Neural cell (in vitro differentiated cells): ENCODE measurements around the gene KCNK13. TPM values are rescaled to one million over a fixed set of nuclear protein-coding genes. Genes with fewer than 3 reads are reported as not detected.

Source experiments
- H2AFZ ChIP-seq: fragments of 200-600, 300-800 bp; sonication (generic), shearing (Covaris generic); 2 replicates; pipeline ENCODE4 v1.6.0; 2014; ENCODE audit warnings: low read depth, mild to moderate bottlenecking, antibody characterized with exemption, low read length, moderate library complexity
- H3F3A ChIP-seq: fragments of 200-600 bp; shearing (Covaris generic); 2 replicates; pipeline ENCODE4 v1.6.1; 2016; ENCODE audit warnings: mild to moderate bottlenecking, moderate library complexity, mixed read lengths, antibody characterized with exemption, low read length; ENCODE audit not compliant: insufficient read depth, poor library complexity, severe bottlenecking
- H3K27ac ChIP-seq: fragments of 200-600, 300-800 bp; sonication (generic), shearing (Covaris generic); 2 replicates; pipeline ENCODE4 v1.5.1; 2014; ENCODE audit warnings: mild to moderate bottlenecking, low read length, moderate library complexity
- H3K27me3 ChIP-seq: fragments of 300-800, 200-600 bp; sonication (generic), shearing (Covaris generic); 2 replicates; pipeline ENCODE4 v1.6.0; 2014; ENCODE audit warnings: mild to moderate bottlenecking, low read depth, low read length, moderate library complexity; ENCODE audit not compliant: insufficient read depth
- H3K36me3 ChIP-seq: fragments of 300-800, 200-600 bp; sonication (generic), shearing (Covaris generic); 2 replicates; pipeline ENCODE4 v1.5.1; 2014; ENCODE audit warnings: mild to moderate bottlenecking, antibody characterized with exemption, low read length, moderate library complexity; ENCODE audit not compliant: insufficient read depth
- H3K4me2 ChIP-seq: fragments of 300-800, 200-600 bp; sonication (generic), shearing (Covaris generic); 2 replicates; pipeline ENCODE4 v1.6.0; 2014; ENCODE audit warnings: mild to moderate bottlenecking, low read length
- H3K4me3 ChIP-seq: fragments of 300-800, 200-600 bp; sonication (generic), shearing (Covaris generic); 2 replicates; pipeline ENCODE4 v1.5.1; 2014; ENCODE audit warnings: mild to moderate bottlenecking, low read length, moderate library complexity
- H3K79me2 ChIP-seq: fragments of 200-600 bp; shearing (Covaris generic); replicated peaks from 2 replicates; pipeline ENCODE4 v1.6.0; 2014; ENCODE audit warnings: mild to moderate bottlenecking, low read length, moderate library complexity; ENCODE audit not compliant: insufficient read depth
- H3K9ac ChIP-seq: fragments of 300-800, 200-600 bp; sonication (generic), shearing (Covaris generic); 2 replicates; pipeline ENCODE4 v1.6.1; 2016; ENCODE audit warnings: mild to moderate bottlenecking, low read length, mixed read lengths
- H3K9me2 ChIP-seq: fragments of 200-600 bp; shearing (Covaris generic); 2 replicates; pipeline ENCODE4 v1.6.1; 2016; ENCODE audit warnings: mild to moderate bottlenecking, low read length, mixed read lengths; ENCODE audit not compliant: insufficient read depth
- H3K9me3 ChIP-seq: fragments of 200-600, 300-800 bp; sonication (generic), shearing (Covaris generic); 2 replicates; pipeline ENCODE4 v1.6.1; 2016; ENCODE audit warnings: mild to moderate bottlenecking, mixed run types, low read length, moderate library complexity, mixed read lengths
- H4K20me1 ChIP-seq: fragments of 200-600 bp; shearing (Covaris generic); 2 replicates; pipeline ENCODE4 v1.6.1; 2016; ENCODE audit warnings: mild to moderate bottlenecking, mixed run types; ENCODE audit not compliant: insufficient read depth
- EP300 ChIP-seq: fragments of 450-650 bp; conservative IDR thresholded peaks from 2 replicates; pipeline ENCODE4 v1.6.1; 2014; ENCODE audit warnings: antibody characterized with exemption, mild to moderate bottlenecking, moderate library complexity; ENCODE audit not compliant: poor library complexity, severe bottlenecking
- EZH2 ChIP-seq: fragments of 200-600, 300-800 bp; shearing (Covaris generic), sonication (generic); IDR thresholded peaks from 2 replicates; pipeline ENCODE4 v1.6.1; 2014; ENCODE audit warnings: antibody characterized with exemption, low read length, borderline replicate concordance, mild to moderate bottlenecking; ENCODE audit not compliant: insufficient read depth, poor library complexity, severe bottlenecking
- MXI1 ChIP-seq: fragments of 450-650 bp; conservative IDR thresholded peaks from 2 replicates; pipeline ENCODE4 v1.6.1; 2014; ENCODE audit warnings: antibody characterized with exemption, mild to moderate bottlenecking; ENCODE audit not compliant: poor library complexity, severe bottlenecking
- POLR2AphosphoS5 ChIP-seq: IDR thresholded peaks from 2 replicates; pipeline ENCODE4 v1.6.1; 2012
- RAD21 ChIP-seq: fragments of 450-650 bp; conservative IDR thresholded peaks from 2 replicates; pipeline ENCODE4 v1.6.1; 2014; ENCODE audit warnings: antibody characterized with exemption, mild to moderate bottlenecking, moderate library complexity
- SMC3 ChIP-seq: fragments of 450-650 bp; conservative IDR thresholded peaks from 2 replicates; pipeline ENCODE4 v1.6.1; 2014; ENCODE audit warnings: antibody characterized with exemption, mild to moderate bottlenecking, moderate library complexity; ENCODE audit not compliant: poor library complexity
- TAF1 ChIP-seq: IDR thresholded peaks from 2 replicates; pipeline ENCODE4 v1.6.1; 2012; ENCODE audit warnings: low read depth
- polyA minus RNA-seq: library from RNA; depleted of rRNA, polyadenylated mRNA; stranded (reverse); fragments of >200 nt; gene quantifications from 2 replicates; pipeline ENCODE4 v1.2.3, GENCODE V29; 2014
- polyA plus RNA-seq: library from polyadenylated mRNA; depleted of rRNA; stranded (reverse); fragments of >200 nt; gene quantifications from 2 replicates; pipeline ENCODE4 v1.2.3, GENCODE V29; 2014
- TF ChIP-seq, protein P1 (sequence below): IDR thresholded peaks from 2 replicates; pipeline ENCODE4 v1.6.1; 2012; ENCODE audit warnings: borderline replicate concordance
- TF ChIP-seq, protein P2 (sequence below): fragments of 450-650 bp; IDR thresholded peaks from 2 replicates; pipeline ENCODE4 v1.5.1; 2014; ENCODE audit warnings: antibody characterized with exemption, mild to moderate bottlenecking, moderate library complexity; ENCODE audit not compliant: poor library complexity, severe bottlenecking

Gene KCNK13
- polyA plus RNA-seq (0.11 TPM in 1 of 2 replicates, not detected in the other), polyA minus RNA-seq (not detected in 2 replicates)

DNA sequence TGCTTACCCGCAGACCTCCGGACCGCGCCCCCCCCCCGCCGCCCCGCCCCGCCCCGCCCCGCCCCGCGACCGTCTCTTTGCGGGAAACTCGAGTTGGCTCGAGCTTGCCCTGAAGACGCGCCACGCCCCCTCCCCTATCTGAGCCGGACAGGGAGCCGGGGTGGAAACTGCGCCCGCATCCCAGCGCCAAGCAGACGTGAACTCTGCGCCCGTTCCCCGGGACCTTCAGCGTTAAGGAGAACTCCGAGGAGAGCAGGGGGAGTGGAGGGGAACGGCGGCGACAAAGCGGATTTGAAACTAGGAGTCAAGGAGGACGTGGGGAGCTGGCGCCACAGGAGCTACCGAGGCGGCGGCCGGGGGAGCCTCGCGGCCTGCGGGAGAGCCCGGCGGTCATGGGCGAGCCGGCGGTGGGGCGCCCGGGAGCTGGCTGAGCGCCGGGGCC lies at the start of gene KCNK13:
Gene KCNK13, plus strand, starts transcription at position 310 of the 442 bp plus-strand sequence. CDS start 212 bp downstream, outside the sequence.
- H3K27ac ChIP-seq: no peak within 1 kb of the TSS
- TF ChIP-seq MXI1: no peak
- no peak for TF ChIP-seq POLR2AphosphoS5
- TF ChIP-seq, protein P1, sequence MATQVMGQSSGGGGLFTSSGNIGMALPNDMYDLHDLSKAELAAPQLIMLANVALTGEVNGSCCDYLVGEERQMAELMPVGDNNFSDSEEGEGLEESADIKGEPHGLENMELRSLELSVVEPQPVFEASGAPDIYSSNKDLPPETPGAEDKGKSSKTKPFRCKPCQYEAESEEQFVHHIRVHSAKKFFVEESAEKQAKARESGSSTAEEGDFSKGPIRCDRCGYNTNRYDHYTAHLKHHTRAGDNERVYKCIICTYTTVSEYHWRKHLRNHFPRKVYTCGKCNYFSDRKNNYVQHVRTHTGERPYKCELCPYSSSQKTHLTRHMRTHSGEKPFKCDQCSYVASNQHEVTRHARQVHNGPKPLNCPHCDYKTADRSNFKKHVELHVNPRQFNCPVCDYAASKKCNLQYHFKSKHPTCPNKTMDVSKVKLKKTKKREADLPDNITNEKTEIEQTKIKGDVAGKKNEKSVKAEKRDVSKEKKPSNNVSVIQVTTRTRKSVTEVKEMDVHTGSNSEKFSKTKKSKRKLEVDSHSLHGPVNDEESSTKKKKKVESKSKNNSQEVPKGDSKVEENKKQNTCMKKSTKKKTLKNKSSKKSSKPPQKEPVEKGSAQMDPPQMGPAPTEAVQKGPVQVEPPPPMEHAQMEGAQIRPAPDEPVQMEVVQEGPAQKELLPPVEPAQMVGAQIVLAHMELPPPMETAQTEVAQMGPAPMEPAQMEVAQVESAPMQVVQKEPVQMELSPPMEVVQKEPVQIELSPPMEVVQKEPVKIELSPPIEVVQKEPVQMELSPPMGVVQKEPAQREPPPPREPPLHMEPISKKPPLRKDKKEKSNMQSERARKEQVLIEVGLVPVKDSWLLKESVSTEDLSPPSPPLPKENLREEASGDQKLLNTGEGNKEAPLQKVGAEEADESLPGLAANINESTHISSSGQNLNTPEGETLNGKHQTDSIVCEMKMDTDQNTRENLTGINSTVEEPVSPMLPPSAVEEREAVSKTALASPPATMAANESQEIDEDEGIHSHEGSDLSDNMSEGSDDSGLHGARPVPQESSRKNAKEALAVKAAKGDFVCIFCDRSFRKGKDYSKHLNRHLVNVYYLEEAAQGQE: no peak
- no peak for TF ChIP-seq EZH2
- TF ChIP-seq, protein P2, sequence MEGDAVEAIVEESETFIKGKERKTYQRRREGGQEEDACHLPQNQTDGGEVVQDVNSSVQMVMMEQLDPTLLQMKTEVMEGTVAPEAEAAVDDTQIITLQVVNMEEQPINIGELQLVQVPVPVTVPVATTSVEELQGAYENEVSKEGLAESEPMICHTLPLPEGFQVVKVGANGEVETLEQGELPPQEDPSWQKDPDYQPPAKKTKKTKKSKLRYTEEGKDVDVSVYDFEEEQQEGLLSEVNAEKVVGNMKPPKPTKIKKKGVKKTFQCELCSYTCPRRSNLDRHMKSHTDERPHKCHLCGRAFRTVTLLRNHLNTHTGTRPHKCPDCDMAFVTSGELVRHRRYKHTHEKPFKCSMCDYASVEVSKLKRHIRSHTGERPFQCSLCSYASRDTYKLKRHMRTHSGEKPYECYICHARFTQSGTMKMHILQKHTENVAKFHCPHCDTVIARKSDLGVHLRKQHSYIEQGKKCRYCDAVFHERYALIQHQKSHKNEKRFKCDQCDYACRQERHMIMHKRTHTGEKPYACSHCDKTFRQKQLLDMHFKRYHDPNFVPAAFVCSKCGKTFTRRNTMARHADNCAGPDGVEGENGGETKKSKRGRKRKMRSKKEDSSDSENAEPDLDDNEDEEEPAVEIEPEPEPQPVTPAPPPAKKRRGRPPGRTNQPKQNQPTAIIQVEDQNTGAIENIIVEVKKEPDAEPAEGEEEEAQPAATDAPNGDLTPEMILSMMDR: no peak
- no peak for TF ChIP-seq SMC3
- no peak for TF ChIP-seq RAD21
- TF ChIP-seq EP300: no peak
- no peak for TF ChIP-seq TAF1
- no peak within 1 kb of the TSS for H3K9ac ChIP-seq
- no peaks in the 10 kb centered on the region for H4K20me1 ChIP-seq
- no peaks in the 10 kb centered on the region for H3K36me3 ChIP-seq
- H3K79me2 ChIP-seq: no peaks in the 10 kb centered on the region
- no peaks in the 10 kb centered on the region for H3K9me3 ChIP-seq
- H3K27me3 ChIP-seq: peaks cover 75% of the 10 kb centered on the region
- H3K4me3 ChIP-seq: peak within 1 kb of the TSS; percentile 84
- no peaks in the 10 kb centered on the region for H3F3A ChIP-seq
- peak within 1 kb of the TSS; percentile 83 for H3K4me2 ChIP-seq
- H2AFZ ChIP-seq: no peak within 1 kb of the TSS
- H3K9me2 ChIP-seq: no peaks in the 10 kb centered on the region

DNA sequence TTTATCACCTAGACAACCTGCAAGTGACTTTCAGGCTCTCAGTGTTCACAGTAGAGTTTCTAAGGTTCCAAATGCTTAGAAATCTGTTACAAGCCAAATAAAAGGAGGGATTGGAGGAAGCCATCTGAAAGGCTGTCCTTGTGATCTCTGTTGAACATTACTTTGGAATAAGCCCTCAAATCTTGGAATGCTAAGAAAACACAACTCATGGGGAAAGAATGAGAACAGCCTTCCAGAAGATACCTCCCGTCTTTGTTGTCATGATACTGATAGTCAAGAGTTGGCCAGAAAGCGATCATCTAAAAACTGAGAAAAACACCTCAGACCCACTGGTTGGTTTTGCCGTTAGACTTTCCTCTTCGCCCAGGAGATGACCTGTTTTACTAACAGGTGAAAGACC lies 44.4 kb upstream of the KCNK13 start:
- Histone ChIP-seq H3K9me2 (no peaks in the 10 kb centered on the region), H3K4me2 (no peak overlapping the region), H3K4me3 (no peak overlapping the region), H3K36me3 (peaks cover 6% of the 10 kb centered on the region), H3K9me3 (no peaks in the 10 kb centered on the region), H3F3A (no peaks in the 10 kb centered on the region), H3K79me2 (no peaks in the 10 kb centered on the region), H3K9ac (no peak overlapping the region), H4K20me1 (no peaks in the 10 kb centered on the region), H3K27ac (no peak overlapping the region), H3K27me3 (no peaks in the 10 kb centered on the region), H2AFZ (no peak overlapping the region)
- TF ChIP-seq TAF1 (no peak), EZH2 (no peak), EP300 (no peak), MXI1 (no peak), SMC3 (no peak), RAD21 (no peak), POLR2AphosphoS5 (no peak)
- TF ChIP-seq, protein P2: no peak
- TF ChIP-seq, protein P1: no peak
